T-helper 2 cell (primary cell): ENCODE data around the gene CD2AP.
A peak's percentile ranks its signal among the peaks of the same experiment; 100 is the strongest.
"Not testable (repeated sequence)": the region's sequence is repeated elsewhere in the genome, so short reads cannot be mapped to it uniquely, and the experiment has no call there.

Source experiments
- DNase-seq, 5 experiments: peaks; one replicate each; pipeline versions ENCODE4 v3.0.0 to v3.0.0-alpha.2; 2012 to 2022

The CD2AP gene

GRCh38 chr6:47646689-47647088 is 169.1 kb downstream of the CD2AP start:
- DNase-seq, result no peak

- DNase-seq, result no peak
Observed at GRCh38 chr6:47647188-47647587, 169.6 kb downstream of the CD2AP start.

- not testable (repeated sequence) for DNase-seq
Observed at GRCh38 chr6:47647626-47648025, 170.0 kb downstream of the CD2AP start.

GRCh38 chr6:47648031-47648430 is 170.4 kb downstream of the CD2AP start:
- no peak for DNase-seq

GRCh38 chr6:47650553-47651432 is 173.2 kb downstream of the CD2AP start:
- no peak for DNase-seq

- DNase-seq, result no peak
Observed at GRCh38 chr6:47651505-47651944, 173.9 kb downstream of the CD2AP start.

GRCh38 chr6:47653706-47654105 is 176.1 kb downstream of the CD2AP start:
- no peak for DNase-seq

GRCh38 chr6:47654255-47654654 is 176.7 kb downstream of the CD2AP start:
- no peak for DNase-seq

GRCh38 chr6:47655719-47656595 is 178.4 kb downstream of the CD2AP start:
- peak in 1 of 5 experiments; percentile 40 for DNase-seq

GRCh38 chr6:47661960-47662359 is 184.4 kb downstream of the CD2AP start:
- DNase-seq, result no peak

GRCh38 chr6:47663462-47664216 is 186.1 kb downstream of the CD2AP start:
- DNase-seq, result no peak

- no peak for DNase-seq
Observed at GRCh38 chr6:47665112-47665511, 187.5 kb downstream of the CD2AP start.

- DNase-seq, result no peak
Observed at GRCh38 chr6:47669684-47670513, 192.3 kb downstream of the CD2AP start.

- DNase-seq, result no peak
Observed at GRCh38 chr6:47670851-47671250, 193.3 kb downstream of the CD2AP start.

GRCh38 chr6:47671777-47672176 is 194.2 kb downstream of the CD2AP start:
- DNase-seq, result no peak

GRCh38 chr6:47672816-47673215 is 195.2 kb downstream of the CD2AP start:
- no peak for DNase-seq

- no peak for DNase-seq
Observed at GRCh38 chr6:47674673-47675072, 197.1 kb downstream of the CD2AP start.
